GM23248 (cell line): ENCODE measurements around the gene EEPD1.

Source experiments
- EZH2 ChIP-seq: fragments of 200-600 bp; sonication (generic); IDR thresholded peaks from 2 replicates; pipeline ENCODE4 v1.6.1; 2018; ENCODE audit warnings: antibody characterized with exemption, mild to moderate bottlenecking; ENCODE audit not compliant: insufficient read depth, poor library complexity, severe bottlenecking
- EZH2phosphoT487 ChIP-seq: fragments of 200-600 bp; sonication (generic); IDR thresholded peaks from 2 replicates; pipeline ENCODE4 v1.6.1; 2018; ENCODE audit warnings: antibody characterized with exemption, moderate library complexity, mild to moderate bottlenecking, low read depth; ENCODE audit not compliant: insufficient read depth

GRCh38 chr7:36191292-36191920, 38.4 kb downstream of the EEPD1 start:
- TF ChIP-seq EZH2 (no peak), EZH2phosphoT487 (no peak)
